Mucosa of rectum (tissue), 2 donors: ENCODE results near the gene ACACB.

Experiments used
- H3K27ac ChIP-seq, 2 donors: one replicate each; pipeline ENCODE4 v1.7.0; 2013; ENCODE audit warnings: inconsistent platforms in 2 of 2, low read depth in 2 of 2, low read length in 2 of 2
- H3K27me3 ChIP-seq, 2 donors: one replicate each; pipeline ENCODE4 v1.7.0; 2013; ENCODE audit warnings: low read length in 2 of 2; ENCODE audit not compliant: control insufficient read depth in 2 of 2, insufficient read depth in 2 of 2
- H3K36me3 ChIP-seq, 2 donors: one replicate each; pipeline ENCODE4 v1.7.0; 2013; ENCODE audit warnings: low read length in 2 of 2; ENCODE audit not compliant: control insufficient read depth in 2 of 2, insufficient read depth in 2 of 2
- H3K4me1 ChIP-seq, 2 donors: one replicate each; pipeline ENCODE4 v1.7.0; 2013; ENCODE audit warnings: low read length in 2 of 2, mild to moderate bottlenecking in 1 of 2; ENCODE audit not compliant: control insufficient read depth in 2 of 2, insufficient read depth in 2 of 2
- H3K4me3 ChIP-seq, 2 donors: one replicate each; pipeline ENCODE4 v1.7.0; 2013; ENCODE audit warnings: low read length in 2 of 2
- H3K9ac ChIP-seq, 2 donors: one replicate each; pipeline ENCODE4 v1.7.0; 2013; ENCODE audit warnings: low read length in 2 of 2, low read depth in 1 of 2, mild to moderate bottlenecking in 1 of 2
- H3K9me3 ChIP-seq, 2 donors: one replicate each; pipeline ENCODE4 v1.7.0; 2013; ENCODE audit warnings: low read length in 2 of 2; ENCODE audit not compliant: control insufficient read depth in 2 of 2
- donor health status: healthy.
- donor health status: Normal muscosa, but diverticular disease.

The ACACB gene

GRCh38 chr12:109258607-109259544, 142.5 kb downstream of the ACACB start:
- peaks cover 34 to 53% of the 10 kb centered on the region in 2 donors for H3K36me3 ChIP-seq
- no peak overlapping the region for H3K4me3 ChIP-seq
- no peaks in the 10 kb centered on the region for H3K4me1 ChIP-seq

GRCh38 chr12:109259545-109259895, 143.1 kb downstream of the ACACB start:
- Histone ChIP-seq H3K27me3 (no peaks in the 10 kb centered on the region), H3K27ac (no peak overlapping the region), H3K4me1 (peaks cover 0 to 2% of the 10 kb centered on the region in 2 donors), H3K9me3 (no peaks in the 10 kb centered on the region), H3K36me3 (peaks cover 31 to 47% of the 10 kb centered on the region in 2 donors), H3K9ac (no peak overlapping the region), H3K4me3 (no peak overlapping the region)

More at GRCh38 chr12:109258607-109259544, 142.5 kb downstream of the ACACB start:
- Histone ChIP-seq H3K9ac (no peak overlapping the region), H3K27ac (no peak overlapping the region), H3K9me3 (no peaks in the 10 kb centered on the region), H3K27me3 (no peaks in the 10 kb centered on the region)

- no peak overlapping the region for H3K9ac ChIP-seq
- H3K36me3 ChIP-seq = peaks cover 41 to 54% of the 10 kb centered on the region in 2 donors
- no peak overlapping the region for H3K4me3 ChIP-seq
- H3K27me3 ChIP-seq = no peaks in the 10 kb centered on the region
- peaks cover 0 to 3% of the 10 kb centered on the region in 2 donors for H3K4me1 ChIP-seq
- H3K27ac ChIP-seq = no peak overlapping the region
- no peaks in the 10 kb centered on the region for H3K9me3 ChIP-seq
Observed at GRCh38 chr12:109261087-109261486, 144.7 kb downstream of the ACACB start.

GRCh38 chr12:109261939-109262338, 145.6 kb downstream of the ACACB start:
- Histone ChIP-seq H3K4me3 (no peak overlapping the region), H3K4me1 (peaks cover 0 to 3% of the 10 kb centered on the region in 2 donors), H3K9ac (no peak overlapping the region), H3K36me3 (peaks cover 45 to 55% of the 10 kb centered on the region in 2 donors), H3K27me3 (no peaks in the 10 kb centered on the region), H3K9me3 (no peaks in the 10 kb centered on the region), H3K27ac (no peak overlapping the region)

- Histone ChIP-seq H3K36me3 (peaks cover 42 to 56% of the 10 kb centered on the region in 2 donors), H3K27ac (no peak overlapping the region), H3K4me3 (no peak overlapping the region), H3K27me3 (no peaks in the 10 kb centered on the region), H3K9ac (no peak overlapping the region), H3K9me3 (no peaks in the 10 kb centered on the region), H3K4me1 (peaks cover 0 to 3% of the 10 kb centered on the region in 2 donors)
Observed at GRCh38 chr12:109263439-109263838, 147.1 kb downstream of the ACACB start.

GRCh38 chr12:109264095-109264942, 147.9 kb downstream of the ACACB start:
- no peak overlapping the region for H3K27ac ChIP-seq

GRCh38 chr12:109264943-109265650, 148.7 kb downstream of the ACACB start:
- Histone ChIP-seq H3K4me1 (peaks cover 0 to 3% of the 10 kb centered on the region in 2 donors), H3K9me3 (no peaks in the 10 kb centered on the region), H3K36me3 (peaks cover 34 to 41% of the 10 kb centered on the region in 2 donors), H3K27me3 (no peaks in the 10 kb centered on the region), H3K9ac (no peak overlapping the region), H3K4me3 (no peak overlapping the region), H3K27ac (no peak overlapping the region)

More at GRCh38 chr12:109264095-109264942, 147.9 kb downstream of the ACACB start:
- Histone ChIP-seq H3K9me3 (no peaks in the 10 kb centered on the region), H3K36me3 (peaks cover 35 to 48% of the 10 kb centered on the region in 2 donors), H3K4me1 (peaks cover 0 to 3% of the 10 kb centered on the region in 2 donors), H3K9ac (no peak overlapping the region), H3K27me3 (no peaks in the 10 kb centered on the region), H3K4me3 (no peak overlapping the region)

GRCh38 chr12:109266106-109266879, 149.9 kb downstream of the ACACB start:
- H3K4me1 ChIP-seq = peaks cover 0 to 3% of the 10 kb centered on the region in 2 donors
- no peak overlapping the region for H3K4me3 ChIP-seq
- no peaks in the 10 kb centered on the region for H3K9me3 ChIP-seq
- peaks cover 26 to 32% of the 10 kb centered on the region in 2 donors for H3K36me3 ChIP-seq
- no peaks in the 10 kb centered on the region for H3K27me3 ChIP-seq
- H3K9ac ChIP-seq = no peak overlapping the region
- no peak overlapping the region for H3K27ac ChIP-seq

- H3K27ac ChIP-seq = no peak overlapping the region
- H3K36me3 ChIP-seq = peaks cover 21 to 27% of the 10 kb centered on the region in 2 donors
- H3K9me3 ChIP-seq = no peaks in the 10 kb centered on the region
- H3K9ac ChIP-seq = no peak overlapping the region
- H3K4me3 ChIP-seq = no peak overlapping the region
- H3K27me3 ChIP-seq = no peaks in the 10 kb centered on the region
- peaks cover 0 to 3% of the 10 kb centered on the region in 2 donors for H3K4me1 ChIP-seq
Observed at GRCh38 chr12:109267361-109267760, 151.0 kb downstream of the ACACB start.
